ENCODE results near the gene MAP6.

- TF ChIP-seq CTCF (IDR thresholded peaks at IDR 0.05 in 2 of 3, conservative IDR thresholded peaks at IDR 0.05 in 1 of 3; ENCODE audit: borderline replicate concordance in 1 of 3, insufficient read depth in 1 of 3, low read depth in 2 of 3, low read length in 2 of 3), result no peak
- TF ChIP-seq EZH2 (IDR thresholded peaks at IDR 0.05), result no peak
- no peak for TF ChIP-seq CEBPB (IDR thresholded peaks at IDR 0.05; ENCODE audit: low read depth)
- TF ChIP-seq YY1 (IDR thresholded peaks at IDR 0.05; ENCODE audit: extremely low read depth, insufficient replicate concordance, low read depth, low read length), result no peak
- TF ChIP-seq POLR2AphosphoS5 (IDR thresholded peaks at IDR 0.05; ENCODE audit: low read depth, low read length), result no peak
- TF ChIP-seq, protein P1, sequence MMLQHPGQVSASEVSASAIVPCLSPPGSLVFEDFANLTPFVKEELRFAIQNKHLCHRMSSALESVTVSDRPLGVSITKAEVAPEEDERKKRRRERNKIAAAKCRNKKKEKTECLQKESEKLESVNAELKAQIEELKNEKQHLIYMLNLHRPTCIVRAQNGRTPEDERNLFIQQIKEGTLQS (IDR thresholded peaks at IDR 0.05), result no peak
- TF ChIP-seq POLR2A (IDR thresholded peaks at IDR 0.05; ENCODE audit: borderline replicate concordance, extremely low read depth, insufficient read depth, insufficient read length), result no peak
- TF ChIP-seq EGR1 (IDR thresholded peaks at IDR 0.05; ENCODE audit: low read depth), result no peak
- TF ChIP-seq, protein P2, sequence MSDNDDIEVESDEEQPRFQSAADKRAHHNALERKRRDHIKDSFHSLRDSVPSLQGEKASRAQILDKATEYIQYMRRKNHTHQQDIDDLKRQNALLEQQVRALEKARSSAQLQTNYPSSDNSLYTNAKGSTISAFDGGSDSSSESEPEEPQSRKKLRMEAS (IDR thresholded peaks at IDR 0.05), result no peak
- TF ChIP-seq EZH2phosphoT487 (IDR thresholded peaks at IDR 0.05; ENCODE audit: borderline replicate concordance), result no peak
- no peak for TF ChIP-seq SP1 (IDR thresholded peaks at IDR 0.05; ENCODE audit: low read depth)
- no peak for TF ChIP-seq JUND (IDR thresholded peaks at IDR 0.05)
- TF ChIP-seq SRF (IDR thresholded peaks at IDR 0.05; ENCODE audit: low read depth), result no peak
These were observed 1.5 kb downstream of the MAP6 start for GRCh38 chr11:75667255-75667830.
